Stimulated activated naive CD8-positive, alpha-beta T cell treated with anti-CD3 and anti-CD28 coated beads, Interleukin-15, Interleukin-2, amounts not matched to agents 100 ng/mL and 50 ng/mL, for 24 hours (primary cell): ENCODE measurements around the gene MTFP1.
"Not testable (repeated sequence)": the region's sequence is repeated elsewhere in the genome, so short reads cannot be mapped to it uniquely, and the experiment has no call there.

ENCODE experiments used
- H3K27ac Mint-ChIP-seq: one replicate; pipeline ENCODE4 v1.8.0; 2021; ENCODE audit warnings: mild to moderate bottlenecking, mixed read lengths
- H3K27me3 Mint-ChIP-seq: one replicate; pipeline ENCODE4 v1.8.0; 2021; ENCODE audit warnings: mixed read lengths
- H3K36me3 Mint-ChIP-seq: one replicate; pipeline ENCODE4 v1.8.0; 2021; ENCODE audit warnings: low read depth, mixed read lengths
- H3K4me1 Mint-ChIP-seq: one replicate; pipeline ENCODE4 v1.8.0; 2021; ENCODE audit warnings: low read depth, mixed read lengths
- H3K4me3 Mint-ChIP-seq: one replicate; pipeline ENCODE4 v1.8.0; 2021; ENCODE audit warnings: mild to moderate bottlenecking, mixed read lengths
- H3K9me3 Mint-ChIP-seq: one replicate; pipeline ENCODE4 v1.8.0; 2021; ENCODE audit warnings: mixed read lengths

MTFP1 gene

GRCh38 chr22:30445438-30446145 lies 20.0 kb downstream of the MTFP1 start:
- Mint-ChIP-seq H3K27me3 (peaks cover 29% of the 10 kb centered on the region), H3K9me3 (no peaks in the 10 kb centered on the region), H3K4me1 (peaks cover 20% of the 10 kb centered on the region), H3K4me3 (no peak overlapping the region), H3K27ac (no peak overlapping the region), H3K36me3 (peaks cover 4% of the 10 kb centered on the region)

- Mint-ChIP-seq H3K27me3 (peaks cover 20% of the 10 kb centered on the region), H3K4me3 (no peak overlapping the region), H3K4me1 (peaks cover 7% of the 10 kb centered on the region), H3K27ac (no peak overlapping the region), H3K9me3 (no peaks in the 10 kb centered on the region), H3K36me3 (peaks cover under 1% of the 10 kb centered on the region)
Observed at GRCh38 chr22:30447656-30448055, 22.1 kb downstream of the MTFP1 start.

GRCh38 chr22:30451488-30451887 lies 25.9 kb downstream of the MTFP1 start:
- H3K27ac Mint-ChIP-seq, H3K4me3 Mint-ChIP-seq, H3K9me3 Mint-ChIP-seq, H3K4me1 Mint-ChIP-seq, H3K27me3 Mint-ChIP-seq, H3K36me3 Mint-ChIP-seq: not testable (repeated sequence)

- Mint-ChIP-seq H3K9me3 (no peaks in the 10 kb centered on the region), H3K4me3 (no peak overlapping the region), H3K4me1 (no peaks in the 10 kb centered on the region), H3K27ac (no peak overlapping the region), H3K36me3 (no peaks in the 10 kb centered on the region), H3K27me3 (peaks cover 9% of the 10 kb centered on the region)
Observed at GRCh38 chr22:30452861-30453260, 27.3 kb downstream of the MTFP1 start.

- no peaks in the 10 kb centered on the region for H3K9me3 Mint-ChIP-seq
- H3K4me3 Mint-ChIP-seq: no peak overlapping the region
- H3K4me1 Mint-ChIP-seq: no peaks in the 10 kb centered on the region
- H3K27me3 Mint-ChIP-seq: peaks cover 9% of the 10 kb centered on the region
- no peak overlapping the region for H3K27ac Mint-ChIP-seq
- no peaks in the 10 kb centered on the region for H3K36me3 Mint-ChIP-seq
Observed at GRCh38 chr22:30453731-30454510, 28.4 kb downstream of the MTFP1 start.

- no peaks in the 10 kb centered on the region for H3K36me3 Mint-ChIP-seq
- no peaks in the 10 kb centered on the region for H3K9me3 Mint-ChIP-seq
- peaks cover 12% of the 10 kb centered on the region for H3K27me3 Mint-ChIP-seq
- H3K4me3 Mint-ChIP-seq: no peak overlapping the region
- H3K4me1 Mint-ChIP-seq: no peaks in the 10 kb centered on the region
- no peak overlapping the region for H3K27ac Mint-ChIP-seq
Observed at GRCh38 chr22:30455075-30455840, 29.7 kb downstream of the MTFP1 start.

- Mint-ChIP-seq H3K9me3 (no peaks in the 10 kb centered on the region), H3K4me3 (no peak overlapping the region), H3K27me3 (peaks cover 7% of the 10 kb centered on the region), H3K27ac (no peak overlapping the region), H3K36me3 (no peaks in the 10 kb centered on the region), H3K4me1 (no peaks in the 10 kb centered on the region)
Observed at GRCh38 chr22:30457981-30458380, 32.4 kb downstream of the MTFP1 start.

- Mint-ChIP-seq H3K36me3 (no peaks in the 10 kb centered on the region), H3K27me3 (peaks cover 8% of the 10 kb centered on the region), H3K4me1 (no peaks in the 10 kb centered on the region), H3K4me3 (no peak overlapping the region), H3K9me3 (no peaks in the 10 kb centered on the region), H3K27ac (no peak overlapping the region)
Observed at GRCh38 chr22:30459181-30460052, 33.8 kb downstream of the MTFP1 start.

- Mint-ChIP-seq H3K4me3 (no peak overlapping the region), H3K9me3 (peaks cover 5% of the 10 kb centered on the region), H3K4me1 (no peaks in the 10 kb centered on the region), H3K27ac (no peak overlapping the region), H3K27me3 (peaks cover 15% of the 10 kb centered on the region), H3K36me3 (no peaks in the 10 kb centered on the region)
Observed at GRCh38 chr22:30460147-30460546, 34.6 kb downstream of the MTFP1 start.

GRCh38 chr22:30460555-30460954 lies 35.0 kb downstream of the MTFP1 start:
- H3K36me3 Mint-ChIP-seq, H3K9me3 Mint-ChIP-seq, H3K27ac Mint-ChIP-seq, H3K4me1 Mint-ChIP-seq, H3K4me3 Mint-ChIP-seq: not testable (repeated sequence)
- H3K27me3 Mint-ChIP-seq: peaks cover 19% of the 10 kb centered on the region

GRCh38 chr22:30469165-30469564 lies 43.6 kb downstream of the MTFP1 start:
- no peak overlapping the region for H3K27ac Mint-ChIP-seq
- no peak overlapping the region for H3K4me3 Mint-ChIP-seq
- peaks cover 6% of the 10 kb centered on the region for H3K9me3 Mint-ChIP-seq
- peaks cover 31% of the 10 kb centered on the region for H3K27me3 Mint-ChIP-seq
- H3K36me3 Mint-ChIP-seq: no peaks in the 10 kb centered on the region
- H3K4me1 Mint-ChIP-seq: no peaks in the 10 kb centered on the region

- no peaks in the 10 kb centered on the region for H3K4me1 Mint-ChIP-seq
- no peak overlapping the region for H3K4me3 Mint-ChIP-seq
- no peaks in the 10 kb centered on the region for H3K9me3 Mint-ChIP-seq
- H3K27me3 Mint-ChIP-seq: peaks cover 17% of the 10 kb centered on the region
- no peaks in the 10 kb centered on the region for H3K36me3 Mint-ChIP-seq
- H3K27ac Mint-ChIP-seq: no peak overlapping the region
Observed at GRCh38 chr22:30470655-30471054, 45.1 kb downstream of the MTFP1 start.

- no peaks in the 10 kb centered on the region for H3K36me3 Mint-ChIP-seq
Observed at GRCh38 chr22:30471616-30472318, 46.2 kb downstream of the MTFP1 start, which contains the start of gene SEC14L3. TSS of gene SEC14L3 (minus strand) at chr22:30472017. CDS start at chr22:30471958, 59 bp downstream.

More at GRCh38 chr22:30471616-30472318, 46.2 kb downstream of the MTFP1 start, which contains the start of gene SEC14L3:
- Mint-ChIP-seq H3K27me3 (peaks cover 12% of the 10 kb centered on the region), H3K9me3 (no peaks in the 10 kb centered on the region), H3K4me3 (no peak within 1 kb of the TSS), H3K4me1 (no peaks in the 10 kb centered on the region), H3K27ac (no peak within 1 kb of the TSS)
